LNCAP (cell line): ENCODE data around the gene BEND6.

Experiments used
- CTCF ChIP-seq: fragments of 450-650 bp; IDR thresholded peaks from 2 replicates; pipeline ENCODE4 v1.5.1; 2017; ENCODE audit warnings: mild to moderate bottlenecking

BEND6 gene

GRCh38 chr6:56933650-56934049 is 21.3 kb upstream of the BEND6 start:
- TF ChIP-seq CTCF = no peak

- no peak for TF ChIP-seq CTCF
Measured at GRCh38 chr6:56934876-56935275, 20.0 kb upstream of the BEND6 start.

- TF ChIP-seq CTCF = no peak
Measured at GRCh38 chr6:56936466-56936865, 18.4 kb upstream of the BEND6 start.

- no peak for TF ChIP-seq CTCF
Measured at GRCh38 chr6:56938649-56939191, 16.2 kb upstream of the BEND6 start.

GRCh38 chr6:56940463-56940862 is 14.4 kb upstream of the BEND6 start:
- no peak for TF ChIP-seq CTCF

GRCh38 chr6:56940977-56941376 is 13.9 kb upstream of the BEND6 start:
- TF ChIP-seq CTCF = no peak

- TF ChIP-seq CTCF = no peak
Measured at GRCh38 chr6:56944661-56945060, 10.2 kb upstream of the BEND6 start.

GRCh38 chr6:56946368-56946767 is 8.5 kb upstream of the BEND6 start:
- no peak for TF ChIP-seq CTCF
